ENCODE results near the gene SCYGR3. TPM values are rescaled to one million over a fixed set of nuclear protein-coding genes. Genes with fewer than 3 reads are reported as not detected.

Gene SCYGR3
- total and polyA plus RNA-seq, 2 of the 13 experiments (the other 11 are each of a cell fraction or from before 2014, with no cell fraction given), result not detected

DNA sequence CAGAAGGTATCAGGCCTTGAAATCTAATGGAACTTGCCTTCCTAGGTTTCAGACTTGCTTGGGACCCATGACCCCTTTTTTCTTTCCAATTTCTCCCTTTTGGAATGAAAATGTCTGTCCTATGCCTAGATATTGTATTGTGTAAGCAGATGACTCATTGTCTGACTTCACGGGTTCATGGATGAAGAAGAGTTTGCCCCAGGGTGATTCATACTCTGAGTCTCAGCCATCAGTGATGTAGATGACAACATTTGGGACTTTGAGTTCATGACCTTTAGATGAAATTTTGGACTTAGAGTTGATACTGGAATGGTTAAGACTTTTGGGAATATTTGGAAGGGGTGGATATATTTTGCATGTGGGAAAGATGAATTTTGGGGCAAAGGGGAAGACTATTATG lies 40.8 kb upstream of the SCYGR3 start (continued):
- TF ChIP-seq BORCS8-MEF2B (CRISPR knock-in tag; IDR thresholded peaks at IDR 0.05) (no peak), SOX6 (IDR thresholded peaks at IDR 0.05) (no peak), SOX6 (CRISPR knock-in tag; IDR thresholded peaks at IDR 0.05) (peak; percentile 22; the same call in 1 of the 2 replicates), ZNF562 (CRISPR knock-in tag; IDR thresholded peaks at IDR 0.05; ENCODE audit: borderline replicate concordance) (no peak), CEBPG (CRISPR knock-in tag; IDR thresholded peaks at IDR 0.05) (peak; percentile 69), HMGA1 (CRISPR knock-in tag; conservative IDR thresholded peaks at IDR 0.05) (no peak), HOXA9 (CRISPR knock-in tag; IDR thresholded peaks at IDR 0.05; ENCODE audit: borderline replicate concordance) (no peak), SP1 (IDR thresholded peaks at IDR 0.05) (no peak), SP1 (CRISPR knock-in tag; IDR thresholded peaks at IDR 0.05) (no peak), YEATS2 (CRISPR knock-in tag; IDR thresholded peaks at IDR 0.05; ENCODE audit: borderline replicate concordance) (peak; percentile 18; the same call in 1 of the 2 replicates), THAP11 (CRISPR knock-in tag; IDR thresholded peaks at IDR 0.05) (no peak), MAFG (CRISPR knock-in tag; IDR thresholded peaks at IDR 0.05) (no peak), GPN1 (CRISPR knock-in tag; IDR thresholded peaks at IDR 0.05; ENCODE audit: borderline replicate concordance) (no peak)
- TF ChIP-seq, protein P1, sequence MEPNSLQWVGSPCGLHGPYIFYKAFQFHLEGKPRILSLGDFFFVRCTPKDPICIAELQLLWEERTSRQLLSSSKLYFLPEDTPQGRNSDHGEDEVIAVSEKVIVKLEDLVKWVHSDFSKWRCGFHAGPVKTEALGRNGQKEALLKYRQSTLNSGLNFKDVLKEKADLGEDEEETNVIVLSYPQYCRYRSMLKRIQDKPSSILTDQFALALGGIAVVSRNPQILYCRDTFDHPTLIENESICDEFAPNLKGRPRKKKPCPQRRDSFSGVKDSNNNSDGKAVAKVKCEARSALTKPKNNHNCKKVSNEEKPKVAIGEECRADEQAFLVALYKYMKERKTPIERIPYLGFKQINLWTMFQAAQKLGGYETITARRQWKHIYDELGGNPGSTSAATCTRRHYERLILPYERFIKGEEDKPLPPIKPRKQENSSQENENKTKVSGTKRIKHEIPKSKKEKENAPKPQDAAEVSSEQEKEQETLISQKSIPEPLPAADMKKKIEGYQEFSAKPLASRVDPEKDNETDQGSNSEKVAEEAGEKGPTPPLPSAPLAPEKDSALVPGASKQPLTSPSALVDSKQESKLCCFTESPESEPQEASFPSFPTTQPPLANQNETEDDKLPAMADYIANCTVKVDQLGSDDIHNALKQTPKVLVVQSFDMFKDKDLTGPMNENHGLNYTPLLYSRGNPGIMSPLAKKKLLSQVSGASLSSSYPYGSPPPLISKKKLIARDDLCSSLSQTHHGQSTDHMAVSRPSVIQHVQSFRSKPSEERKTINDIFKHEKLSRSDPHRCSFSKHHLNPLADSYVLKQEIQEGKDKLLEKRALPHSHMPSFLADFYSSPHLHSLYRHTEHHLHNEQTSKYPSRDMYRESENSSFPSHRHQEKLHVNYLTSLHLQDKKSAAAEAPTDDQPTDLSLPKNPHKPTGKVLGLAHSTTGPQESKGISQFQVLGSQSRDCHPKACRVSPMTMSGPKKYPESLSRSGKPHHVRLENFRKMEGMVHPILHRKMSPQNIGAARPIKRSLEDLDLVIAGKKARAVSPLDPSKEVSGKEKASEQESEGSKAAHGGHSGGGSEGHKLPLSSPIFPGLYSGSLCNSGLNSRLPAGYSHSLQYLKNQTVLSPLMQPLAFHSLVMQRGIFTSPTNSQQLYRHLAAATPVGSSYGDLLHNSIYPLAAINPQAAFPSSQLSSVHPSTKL (CRISPR knock-in tag; IDR thresholded peaks at IDR 0.05), result peak; percentile 71
- TF ChIP-seq, protein P2, sequence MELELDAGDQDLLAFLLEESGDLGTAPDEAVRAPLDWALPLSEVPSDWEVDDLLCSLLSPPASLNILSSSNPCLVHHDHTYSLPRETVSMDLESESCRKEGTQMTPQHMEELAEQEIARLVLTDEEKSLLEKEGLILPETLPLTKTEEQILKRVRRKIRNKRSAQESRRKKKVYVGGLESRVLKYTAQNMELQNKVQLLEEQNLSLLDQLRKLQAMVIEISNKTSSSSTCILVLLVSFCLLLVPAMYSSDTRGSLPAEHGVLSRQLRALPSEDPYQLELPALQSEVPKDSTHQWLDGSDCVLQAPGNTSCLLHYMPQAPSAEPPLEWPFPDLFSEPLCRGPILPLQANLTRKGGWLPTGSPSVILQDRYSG (CRISPR knock-in tag; IDR thresholded peaks at IDR 0.05), result no peak
- TF ChIP-seq, protein P3, sequence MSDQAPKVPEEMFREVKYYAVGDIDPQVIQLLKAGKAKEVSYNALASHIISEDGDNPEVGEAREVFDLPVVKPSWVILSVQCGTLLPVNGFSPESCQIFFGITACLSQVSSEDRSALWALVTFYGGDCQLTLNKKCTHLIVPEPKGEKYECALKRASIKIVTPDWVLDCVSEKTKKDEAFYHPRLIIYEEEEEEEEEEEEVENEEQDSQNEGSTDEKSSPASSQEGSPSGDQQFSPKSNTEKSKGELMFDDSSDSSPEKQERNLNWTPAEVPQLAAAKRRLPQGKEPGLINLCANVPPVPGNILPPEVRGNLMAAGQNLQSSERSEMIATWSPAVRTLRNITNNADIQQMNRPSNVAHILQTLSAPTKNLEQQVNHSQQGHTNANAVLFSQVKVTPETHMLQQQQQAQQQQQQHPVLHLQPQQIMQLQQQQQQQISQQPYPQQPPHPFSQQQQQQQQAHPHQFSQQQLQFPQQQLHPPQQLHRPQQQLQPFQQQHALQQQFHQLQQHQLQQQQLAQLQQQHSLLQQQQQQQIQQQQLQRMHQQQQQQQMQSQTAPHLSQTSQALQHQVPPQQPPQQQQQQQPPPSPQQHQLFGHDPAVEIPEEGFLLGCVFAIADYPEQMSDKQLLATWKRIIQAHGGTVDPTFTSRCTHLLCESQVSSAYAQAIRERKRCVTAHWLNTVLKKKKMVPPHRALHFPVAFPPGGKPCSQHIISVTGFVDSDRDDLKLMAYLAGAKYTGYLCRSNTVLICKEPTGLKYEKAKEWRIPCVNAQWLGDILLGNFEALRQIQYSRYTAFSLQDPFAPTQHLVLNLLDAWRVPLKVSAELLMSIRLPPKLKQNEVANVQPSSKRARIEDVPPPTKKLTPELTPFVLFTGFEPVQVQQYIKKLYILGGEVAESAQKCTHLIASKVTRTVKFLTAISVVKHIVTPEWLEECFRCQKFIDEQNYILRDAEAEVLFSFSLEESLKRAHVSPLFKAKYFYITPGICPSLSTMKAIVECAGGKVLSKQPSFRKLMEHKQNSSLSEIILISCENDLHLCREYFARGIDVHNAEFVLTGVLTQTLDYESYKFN (CRISPR knock-in tag; conservative IDR thresholded peaks at IDR 0.05), result no peak
- TF ChIP-seq, protein P4, sequence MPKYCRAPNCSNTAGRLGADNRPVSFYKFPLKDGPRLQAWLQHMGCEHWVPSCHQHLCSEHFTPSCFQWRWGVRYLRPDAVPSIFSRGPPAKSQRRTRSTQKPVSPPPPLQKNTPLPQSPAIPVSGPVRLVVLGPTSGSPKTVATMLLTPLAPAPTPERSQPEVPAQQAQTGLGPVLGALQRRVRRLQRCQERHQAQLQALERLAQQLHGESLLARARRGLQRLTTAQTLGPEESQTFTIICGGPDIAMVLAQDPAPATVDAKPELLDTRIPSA (CRISPR knock-in tag; IDR thresholded peaks at IDR 0.05; ENCODE audit: borderline replicate concordance), result no peak
- TF ChIP-seq, protein P5, sequence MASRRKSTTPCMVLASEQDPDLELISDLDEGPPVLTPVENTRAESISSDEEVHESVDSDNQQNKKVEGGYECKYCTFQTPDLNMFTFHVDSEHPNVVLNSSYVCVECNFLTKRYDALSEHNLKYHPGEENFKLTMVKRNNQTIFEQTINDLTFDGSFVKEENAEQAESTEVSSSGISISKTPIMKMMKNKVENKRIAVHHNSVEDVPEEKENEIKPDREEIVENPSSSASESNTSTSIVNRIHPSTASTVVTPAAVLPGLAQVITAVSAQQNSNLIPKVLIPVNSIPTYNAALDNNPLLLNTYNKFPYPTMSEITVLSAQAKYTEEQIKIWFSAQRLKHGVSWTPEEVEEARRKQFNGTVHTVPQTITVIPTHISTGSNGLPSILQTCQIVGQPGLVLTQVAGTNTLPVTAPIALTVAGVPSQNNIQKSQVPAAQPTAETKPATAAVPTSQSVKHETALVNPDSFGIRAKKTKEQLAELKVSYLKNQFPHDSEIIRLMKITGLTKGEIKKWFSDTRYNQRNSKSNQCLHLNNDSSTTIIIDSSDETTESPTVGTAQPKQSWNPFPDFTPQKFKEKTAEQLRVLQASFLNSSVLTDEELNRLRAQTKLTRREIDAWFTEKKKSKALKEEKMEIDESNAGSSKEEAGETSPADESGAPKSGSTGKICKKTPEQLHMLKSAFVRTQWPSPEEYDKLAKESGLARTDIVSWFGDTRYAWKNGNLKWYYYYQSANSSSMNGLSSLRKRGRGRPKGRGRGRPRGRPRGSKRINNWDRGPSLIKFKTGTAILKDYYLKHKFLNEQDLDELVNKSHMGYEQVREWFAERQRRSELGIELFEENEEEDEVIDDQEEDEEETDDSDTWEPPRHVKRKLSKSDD (CRISPR knock-in tag; IDR thresholded peaks at IDR 0.05; ENCODE audit: low read depth), result no peak
